Brain microvascular endothelial cell (primary cell): ENCODE results near the gene ZNF77.
A peak's percentile ranks its signal among the peaks of the same experiment; 100 is the strongest.
"Not testable (repeated sequence)": the region's sequence is repeated elsewhere in the genome, so short reads cannot be mapped to it uniquely, and the experiment has no call there.

Source experiments
- DNase-seq: peaks from one replicate; pipeline ENCODE4 v3.0.0-alpha.2; 2020
- H3K27ac ChIP-seq: fragments of 250-450 bp; sonication (Bioruptor Pico); 2 replicates; pipeline ENCODE4 v1.5.1; 2020; ENCODE audit warnings: mild to moderate bottlenecking, moderate library complexity
- H3K27me3 ChIP-seq: fragments of 250-450 bp; sonication (Bioruptor Pico); replicated peaks from 2 replicates; pipeline ENCODE4 v1.5.1; 2020; ENCODE audit warnings: mild to moderate bottlenecking
- H3K36me3 ChIP-seq: fragments of 250-450 bp; sonication (Bioruptor Pico); replicated peaks from 2 replicates; pipeline ENCODE4 v1.5.1; 2020; ENCODE audit warnings: mild to moderate bottlenecking
- H3K4me3 ChIP-seq: 2 replicates; pipeline ENCODE4 v1.5.1; 2011; ENCODE audit warnings: low read depth, mild to moderate bottlenecking, control low read depth, low read length, moderate library complexity
- in situ Hi-C: cut with HindIII; loops from 2 replicates; pipeline ENCODE4 v1.10.0; 2017; ENCODE audit warnings: low sequenced_read_pairs, low pct_ligation_motif_present
- TF ChIP-seq, protein P1 (sequence below): IDR thresholded peaks from 2 replicates; pipeline ENCODE4 v1.5.1; 2011; ENCODE audit warnings: low read depth, mild to moderate bottlenecking, moderate library complexity, low read length, control low read depth, inconsistent platforms; ENCODE audit errors: missing control alignments

The ZNF77 gene

DNA sequence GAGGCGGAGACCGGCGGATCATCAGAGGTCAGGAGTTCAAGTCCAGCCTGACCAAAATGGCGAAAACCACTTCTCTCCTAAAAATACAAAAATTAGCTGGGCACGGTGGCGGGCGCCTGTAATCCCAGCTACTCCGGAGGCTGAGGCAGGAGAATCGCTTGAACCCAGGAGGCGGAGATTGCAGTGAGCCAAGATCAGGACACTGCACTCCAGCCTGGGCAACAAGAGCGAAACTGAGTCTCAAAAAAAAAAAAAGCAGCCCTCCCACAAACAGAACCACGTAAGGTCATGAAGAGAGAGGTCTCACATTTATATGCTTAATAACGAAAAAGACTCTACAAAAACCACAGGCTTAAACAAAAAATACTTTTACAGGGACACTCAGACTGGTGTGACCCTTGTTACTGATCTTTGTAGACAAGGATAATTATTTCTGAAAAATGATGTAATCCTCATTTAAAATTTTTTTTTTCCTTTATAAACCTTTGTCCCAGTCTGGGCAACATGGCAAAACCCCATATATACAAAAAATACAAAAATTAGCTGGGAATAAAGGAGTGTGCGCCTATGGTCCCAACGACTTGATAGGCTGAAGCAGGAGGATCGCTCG lies 909 bp upstream of the ZNF77 start:
- no peaks in the 10 kb centered on the region for H3K36me3 ChIP-seq
- TF ChIP-seq, protein P1, sequence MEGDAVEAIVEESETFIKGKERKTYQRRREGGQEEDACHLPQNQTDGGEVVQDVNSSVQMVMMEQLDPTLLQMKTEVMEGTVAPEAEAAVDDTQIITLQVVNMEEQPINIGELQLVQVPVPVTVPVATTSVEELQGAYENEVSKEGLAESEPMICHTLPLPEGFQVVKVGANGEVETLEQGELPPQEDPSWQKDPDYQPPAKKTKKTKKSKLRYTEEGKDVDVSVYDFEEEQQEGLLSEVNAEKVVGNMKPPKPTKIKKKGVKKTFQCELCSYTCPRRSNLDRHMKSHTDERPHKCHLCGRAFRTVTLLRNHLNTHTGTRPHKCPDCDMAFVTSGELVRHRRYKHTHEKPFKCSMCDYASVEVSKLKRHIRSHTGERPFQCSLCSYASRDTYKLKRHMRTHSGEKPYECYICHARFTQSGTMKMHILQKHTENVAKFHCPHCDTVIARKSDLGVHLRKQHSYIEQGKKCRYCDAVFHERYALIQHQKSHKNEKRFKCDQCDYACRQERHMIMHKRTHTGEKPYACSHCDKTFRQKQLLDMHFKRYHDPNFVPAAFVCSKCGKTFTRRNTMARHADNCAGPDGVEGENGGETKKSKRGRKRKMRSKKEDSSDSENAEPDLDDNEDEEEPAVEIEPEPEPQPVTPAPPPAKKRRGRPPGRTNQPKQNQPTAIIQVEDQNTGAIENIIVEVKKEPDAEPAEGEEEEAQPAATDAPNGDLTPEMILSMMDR = no peak
- peak overlapping the region; percentile 75 for H3K4me3 ChIP-seq
- no peak for DNase-seq
- peak overlapping the region; percentile 82 for H3K27ac ChIP-seq
- in situ Hi-C loops = no loop called here
- H3K27me3 ChIP-seq = no peaks in the 10 kb centered on the region

DNA sequence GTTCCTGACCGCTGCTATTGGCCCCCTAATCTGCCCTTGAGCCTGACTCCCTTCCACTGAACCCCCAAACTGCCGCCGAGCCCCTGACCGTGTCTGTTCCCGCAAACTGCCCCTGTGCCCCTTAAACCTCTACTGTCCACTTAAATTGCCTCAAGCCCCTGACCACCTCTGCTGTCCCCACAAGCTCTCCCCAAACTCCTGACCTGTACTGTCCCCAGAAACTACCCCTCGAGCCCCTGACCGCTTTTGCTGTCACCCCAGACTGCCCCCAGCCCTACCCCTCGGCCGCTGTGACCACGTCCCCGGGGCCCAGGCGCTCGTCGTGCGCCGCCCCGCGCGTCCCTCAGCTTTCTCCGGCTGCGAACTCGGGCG lies 382 bp downstream of the ZNF77 start:
- H3K27me3 ChIP-seq = no peaks in the 10 kb centered on the region
- in situ Hi-C loops = no loop called here
- DNase-seq = no peak
- peak overlapping the region; percentile 75 for H3K4me3 ChIP-seq
- H3K36me3 ChIP-seq = no peaks in the 10 kb centered on the region
- H3K27ac ChIP-seq = no peak overlapping the region
- TF ChIP-seq, protein P1 = no peak

DNA sequence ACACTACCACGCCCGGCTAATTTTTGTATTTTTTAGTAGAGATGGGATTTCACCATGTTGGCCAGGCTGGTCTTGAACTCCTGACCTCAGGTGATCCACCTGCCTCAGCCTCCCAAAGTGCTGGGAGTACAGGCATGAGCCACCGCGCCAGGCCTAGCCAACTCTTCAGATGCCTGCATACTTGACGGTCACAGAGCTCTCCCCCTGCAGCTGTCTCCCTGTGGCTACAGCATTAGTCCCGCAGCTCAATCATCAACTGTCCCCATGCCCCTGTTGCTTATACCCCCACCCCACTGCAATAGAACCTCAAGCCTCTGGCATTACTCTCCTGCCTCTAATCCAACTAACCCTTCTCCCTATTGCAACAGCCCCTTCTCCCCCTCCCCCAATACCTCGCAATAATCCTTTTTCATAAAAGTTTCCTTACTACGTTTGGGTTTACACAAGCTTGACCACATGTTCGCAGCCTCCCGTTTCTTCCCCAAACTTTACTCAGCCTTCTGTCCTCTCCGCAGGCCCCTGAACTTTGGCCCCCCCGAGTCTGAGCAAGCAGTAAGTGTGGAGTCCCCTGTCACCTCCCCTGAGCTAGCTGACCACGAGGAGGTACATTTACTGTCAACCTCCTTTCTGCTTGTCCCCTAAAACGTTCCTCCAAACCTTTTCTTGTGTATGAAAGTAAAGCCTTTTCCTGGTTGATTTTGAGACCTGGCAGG lies 1.7 kb downstream of the ZNF77 start:
- DNase-seq = no peak

DNA sequence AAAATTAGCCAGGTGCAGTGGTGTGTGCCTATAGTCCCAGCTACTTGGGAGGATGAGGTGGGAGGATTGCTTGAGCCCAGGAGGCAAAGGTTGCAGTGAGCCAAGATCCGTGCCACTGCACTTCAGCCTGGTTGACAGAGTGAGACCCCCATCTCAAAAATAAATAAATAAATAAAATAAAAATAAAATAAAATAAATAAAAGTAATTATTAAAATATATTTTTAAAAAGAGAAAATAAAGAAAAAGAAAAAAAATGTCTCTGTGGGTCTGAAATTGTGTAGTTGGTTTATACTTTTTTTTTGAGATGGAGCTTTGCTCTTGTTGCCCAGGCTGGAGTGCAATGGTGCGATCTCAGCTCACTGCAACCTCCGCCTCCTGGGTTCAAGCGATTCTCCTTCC lies 8.9 kb downstream of the ZNF77 start:
- DNase-seq, in situ Hi-C loops: not testable (repeated sequence)
- peaks cover 35% of the 10 kb centered on the region for H3K36me3 ChIP-seq

More for the DNA sequence above, 1.7 kb downstream of the ZNF77 start:
- no peak overlapping the region for H3K27ac ChIP-seq
- H3K4me3 ChIP-seq = no peak overlapping the region
- in situ Hi-C loops = no loop called here
- TF ChIP-seq, protein P1 = no peak
- peaks cover 3% of the 10 kb centered on the region for H3K36me3 ChIP-seq
- H3K27me3 ChIP-seq = no peaks in the 10 kb centered on the region

DNA sequence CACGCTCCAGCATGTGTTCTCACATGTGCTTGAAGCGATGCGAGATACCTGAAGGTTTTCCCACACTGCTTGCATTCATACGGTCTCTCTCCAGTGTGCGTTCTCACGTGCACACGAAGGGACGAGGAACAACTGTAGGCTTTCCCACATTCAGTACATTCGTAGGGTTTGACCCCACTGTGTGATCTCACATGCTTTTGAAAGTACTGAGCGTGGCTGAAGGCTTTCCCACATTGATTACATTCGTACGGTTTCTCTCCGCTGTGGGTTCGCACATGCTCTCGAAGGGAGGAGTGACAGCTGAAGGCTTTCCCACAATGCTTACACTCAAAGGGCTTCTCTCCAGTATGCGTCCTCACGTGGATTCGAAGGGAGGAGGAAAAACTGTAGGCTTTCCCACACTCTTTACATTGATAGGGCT lies 11.3 kb downstream of the ZNF77 start:
- Histone ChIP-seq H3K27me3 (no peaks in the 10 kb centered on the region), H3K36me3 (peaks cover 37% of the 10 kb centered on the region), H3K27ac (no peak overlapping the region), H3K4me3 (no peak overlapping the region)
- in situ Hi-C loops = no loop called here
- TF ChIP-seq, protein P1 = no peak
- DNase-seq = no peak

More for the DNA sequence above, 8.9 kb downstream of the ZNF77 start:
- H3K27ac ChIP-seq, H3K27me3 ChIP-seq, H3K4me3 ChIP-seq: not testable (repeated sequence)

DNA sequence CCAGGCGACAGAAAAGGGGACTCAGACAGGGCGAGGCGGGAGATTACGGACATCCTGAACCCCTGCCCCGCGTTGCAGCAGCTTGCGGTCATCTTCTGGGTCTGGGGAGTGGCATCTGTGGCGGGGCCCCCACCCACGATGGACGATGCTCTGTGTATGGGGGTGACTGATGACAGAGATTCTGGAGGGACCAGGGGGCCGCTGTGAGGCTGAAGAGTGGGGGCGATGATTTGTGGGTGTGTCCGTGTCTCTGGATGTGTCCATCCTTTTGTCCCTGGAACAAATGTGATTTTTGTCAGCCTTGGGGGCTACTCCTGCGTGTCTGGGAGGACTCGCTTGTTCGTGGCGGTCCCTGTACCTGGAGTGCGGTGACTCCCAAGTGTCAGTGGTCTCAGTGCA lies 17.7 kb downstream of the ZNF77 start:
- TF ChIP-seq, protein P1 = no peak
- Histone ChIP-seq H3K4me3 (no peak overlapping the region), H3K27me3 (no peaks in the 10 kb centered on the region), H3K27ac (no peak overlapping the region), H3K36me3 (peaks cover 2% of the 10 kb centered on the region)
- no peak for DNase-seq
- in situ Hi-C loops = no loop called here
